Measurements from ENCODE around the gene IST1.

- no peak for TF ChIP-seq POLR2A (IDR thresholded peaks at IDR 0.05)
- TF ChIP-seq CTCF (IDR thresholded peaks at IDR 0.05) = no peak
Observed at GRCh38 chr16:71911121-71911520, 15.8 kb downstream of the IST1 start.

Data from body of pancreas (tissue), 4 donors.